ENCODE measurements around the gene TSPAN5.
"Not testable (repeated sequence)": the region's sequence is repeated elsewhere in the genome, so short reads cannot be mapped to it uniquely, and the experiment has no call there.

The TSPAN5 gene

GRCh38 chr4:98658287-98659105 is at the start of gene TSPAN5:
Gene TSPAN5, minus strand, starts transcription at chr4:98658611.
- H3K27ac ChIP-seq = no peak within 1 kb of the TSS
- TF ChIP-seq ZFX (IDR thresholded peaks at IDR 0.05) = no peak
- TF ChIP-seq, protein P1, sequence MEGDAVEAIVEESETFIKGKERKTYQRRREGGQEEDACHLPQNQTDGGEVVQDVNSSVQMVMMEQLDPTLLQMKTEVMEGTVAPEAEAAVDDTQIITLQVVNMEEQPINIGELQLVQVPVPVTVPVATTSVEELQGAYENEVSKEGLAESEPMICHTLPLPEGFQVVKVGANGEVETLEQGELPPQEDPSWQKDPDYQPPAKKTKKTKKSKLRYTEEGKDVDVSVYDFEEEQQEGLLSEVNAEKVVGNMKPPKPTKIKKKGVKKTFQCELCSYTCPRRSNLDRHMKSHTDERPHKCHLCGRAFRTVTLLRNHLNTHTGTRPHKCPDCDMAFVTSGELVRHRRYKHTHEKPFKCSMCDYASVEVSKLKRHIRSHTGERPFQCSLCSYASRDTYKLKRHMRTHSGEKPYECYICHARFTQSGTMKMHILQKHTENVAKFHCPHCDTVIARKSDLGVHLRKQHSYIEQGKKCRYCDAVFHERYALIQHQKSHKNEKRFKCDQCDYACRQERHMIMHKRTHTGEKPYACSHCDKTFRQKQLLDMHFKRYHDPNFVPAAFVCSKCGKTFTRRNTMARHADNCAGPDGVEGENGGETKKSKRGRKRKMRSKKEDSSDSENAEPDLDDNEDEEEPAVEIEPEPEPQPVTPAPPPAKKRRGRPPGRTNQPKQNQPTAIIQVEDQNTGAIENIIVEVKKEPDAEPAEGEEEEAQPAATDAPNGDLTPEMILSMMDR (conservative IDR thresholded peaks at IDR 0.05) = no peak

- no peak overlapping the region for H3K27ac ChIP-seq
- TF ChIP-seq, protein P1 (conservative IDR thresholded peaks at IDR 0.05) = no peak
- TF ChIP-seq ZFX (IDR thresholded peaks at IDR 0.05) = no peak
These were observed 48.5 kb upstream of the TSPAN5 start for GRCh38 chr4:98706935-98707334.

GRCh38 chr4:98706200-98706813 is 47.9 kb upstream of the TSPAN5 start:
- no peak for TF ChIP-seq ZFX (IDR thresholded peaks at IDR 0.05)
- TF ChIP-seq, protein P1 (conservative IDR thresholded peaks at IDR 0.05) = no peak
- no peak overlapping the region for H3K27ac ChIP-seq

- H3K27ac ChIP-seq = not testable (repeated sequence)
These were observed 47.2 kb upstream of the TSPAN5 start for GRCh38 chr4:98705586-98705985.

DNA sequence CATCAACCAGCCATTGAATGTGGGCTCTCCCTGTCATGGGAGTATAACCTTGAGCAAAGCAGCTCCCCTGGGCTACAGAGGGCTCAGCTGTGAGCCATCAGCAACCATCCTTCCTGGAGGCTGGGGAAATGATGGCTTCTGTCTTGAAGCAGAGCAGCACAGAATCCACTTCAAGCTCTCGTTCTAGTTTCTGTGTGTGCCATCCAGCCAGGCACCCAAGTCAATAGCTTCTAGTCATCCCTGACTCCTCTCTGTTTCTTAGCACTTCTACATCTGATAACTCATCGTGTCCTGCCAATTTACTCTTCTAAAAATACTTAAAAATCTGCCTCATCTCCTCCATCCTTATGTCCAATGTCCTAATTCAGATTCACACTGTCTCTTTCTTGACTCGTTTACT is 42.2 kb upstream of the TSPAN5 start:
- no peak for TF ChIP-seq ZFX (IDR thresholded peaks at IDR 0.05)
- TF ChIP-seq, protein P1 (conservative IDR thresholded peaks at IDR 0.05) = no peak
- no peak overlapping the region for H3K27ac ChIP-seq

DNA sequence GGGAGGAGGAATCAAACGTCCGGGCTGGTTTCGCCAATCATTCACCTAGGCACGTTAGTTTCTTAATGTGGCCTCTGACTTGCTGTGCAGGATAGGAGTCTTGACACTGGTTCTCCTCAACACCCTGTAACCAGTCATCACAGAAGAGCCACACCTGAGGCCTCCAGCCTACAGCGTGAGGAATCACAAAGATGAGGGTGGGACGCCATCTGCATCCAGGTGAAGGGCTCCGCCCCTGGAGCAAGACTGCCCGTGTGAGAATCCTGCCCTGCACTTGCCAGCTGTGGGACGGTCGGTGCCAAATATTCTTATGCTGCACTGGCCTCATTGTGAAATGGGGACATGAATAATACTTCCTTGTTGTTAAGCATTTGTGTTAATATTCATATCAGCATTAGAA is 35.7 kb upstream of the TSPAN5 start:
- no peak overlapping the region for H3K27ac ChIP-seq
- TF ChIP-seq, protein P1 (conservative IDR thresholded peaks at IDR 0.05) = no peak
- no peak for TF ChIP-seq ZFX (IDR thresholded peaks at IDR 0.05)

DNA sequence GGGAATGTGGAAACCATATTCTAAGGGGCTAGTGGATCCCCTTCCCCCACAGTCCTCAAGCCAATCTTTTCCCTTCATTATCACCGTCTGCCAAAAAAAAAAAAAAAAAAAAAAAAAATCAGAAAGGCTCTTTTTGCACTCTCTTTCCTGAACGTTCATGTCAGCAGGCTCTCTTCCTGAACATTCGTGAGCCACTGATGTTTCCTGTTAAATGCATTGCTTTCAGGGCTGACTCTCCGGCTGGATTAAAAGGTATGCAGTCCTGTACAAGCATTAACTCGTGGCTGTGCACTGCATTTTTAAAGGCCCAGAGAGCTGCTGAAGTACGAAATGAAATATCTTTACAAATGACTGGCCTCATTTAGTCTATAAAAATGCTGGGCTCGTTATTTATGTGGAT is 34.0 kb upstream of the TSPAN5 start:
- H3K27ac ChIP-seq = no peak overlapping the region
- TF ChIP-seq ZFX (IDR thresholded peaks at IDR 0.05) = no peak

- no peak overlapping the region for H3K27ac ChIP-seq
- no peak for TF ChIP-seq ZFX (IDR thresholded peaks at IDR 0.05)
- TF ChIP-seq, protein P1 (conservative IDR thresholded peaks at IDR 0.05) = no peak
These were observed 33.2 kb upstream of the TSPAN5 start for GRCh38 chr4:98691588-98691987.
